Heart right ventricle (tissue), 16 donors: ENCODE measurements around the gene DCAF4. TPM values are rescaled to one million over a fixed set of nuclear protein-coding genes. Genes with fewer than 3 reads are reported as not detected.
A peak's percentile ranks its signal among the peaks of the same experiment; 100 is the strongest.

Source experiments
- ATAC-seq, 8 donors: fragments of 200-7000 bp; cut with Tn5 transposase; one replicate each; pipeline ENCODE4 v1.9.1; 2020; ENCODE audit warnings: mild to moderate bottlenecking in 8 of 8, moderate library complexity in 8 of 8, moderate number of reproducible peaks in 1 of 8
- DNase-seq, 2 donors: peaks; one replicate each; pipeline ENCODE4 v3.0.0-alpha.2; 2020
- H3K27ac ChIP-seq, 10 donors: fragments of 200-600 bp; sonication (generic) in 2 of 10; one replicate each; pipeline versions ENCODE4 v1.5.0 to v1.8.0; 2020 to 2022; ENCODE audit warnings: mild to moderate bottlenecking in 3 of 10
- H3K27me3 ChIP-seq, 7 donors: fragments of 200-600 bp; one replicate each; pipeline ENCODE4 v1.8.0; 2021 to 2022; ENCODE audit warnings: mild to moderate bottlenecking in 2 of 7
- H3K36me3 ChIP-seq, 9 donors: fragments of 200-600 bp; sonication (generic) in 1 of 9; one replicate each; pipeline versions ENCODE4 v1.5.0 to v1.8.0; 2020 to 2022; ENCODE audit warnings: mild to moderate bottlenecking in 2 of 9
- H3K4me1 ChIP-seq, 9 donors: fragments of 200-600 bp; sonication (generic) in 1 of 9; one replicate each; pipeline versions ENCODE4 v1.5.0 to v1.8.0; 2020 to 2022; ENCODE audit warnings: mild to moderate bottlenecking in 4 of 9
- H3K4me3 ChIP-seq, 10 donors: fragments of 200-600 bp; sonication (generic) in 2 of 10; one replicate each; pipeline versions ENCODE4 v1.5.0 to v1.8.0; 2020 to 2022; ENCODE audit warnings: mild to moderate bottlenecking in 7 of 10, moderate library complexity in 2 of 10
- H3K9me3 ChIP-seq, 11 donors: fragments of 200-600 bp in 10 of 11; sonication (generic) in 2 of 11; one replicate each; pipeline versions ENCODE4 v1.5.0 to v1.8.0; 2013 to 2022; ENCODE audit warnings: mild to moderate bottlenecking in 2 of 11, control low read depth in 1 of 11, moderate library complexity in 1 of 11
- CTCF ChIP-seq, 9 donors: fragments of 200-600 bp; sonication (generic) in 2 of 9; IDR thresholded peaks; one replicate each; pipeline versions ENCODE4 v1.5.0 to v1.8.0; 2021 to 2022; ENCODE audit warnings: antibody characterized with exemption in 9 of 9, mild to moderate bottlenecking in 5 of 9, moderate library complexity in 1 of 9
- WGBS, 2 donors: extraction: QIAGEN DNeasy Blood & Tissue Kit; methylation state at CpG; one replicate each; pipeline ENCODE4 v1.1.7; 2013; ENCODE audit warnings: inconsistent platforms in 1 of 2; 5-methylcytosine and 5-hydroxymethylcytosine counted together
- intact Hi-C, 10 donors: fragments of 100-400 bp; cut with DNase I; formaldehyde crosslinking; loops; one replicate each; pipeline versions ENCODE4 v1.11.1 to v1.14.2; 2022
- polyA plus RNA-seq, 2 donors: library from polyadenylated mRNA; stranded (reverse); fragments of 200-250 nt; gene quantifications; one replicate each; pipeline ENCODE4 v1.2.3, GENCODE V29; 2013
- total RNA-seq, 10 donors: library from RNA; stranded (reverse); fragmentation: NEBNext Ultra II Directional in 3 of 10; extraction: Animal tissue kit (Norgen Biotek cat#: 25700) in 3 of 10; gene quantifications; one replicate each; pipeline versions ENCODE4 v1.2.1 to v1.2.4, GENCODE V29; 2021 to 2023
- donor health status: Arrhythmogenic right ventricular cardiomyopathy.
- donor health status: ischemic (EF 13 %, LVEDD 7.1; RV severe dilation, severe dysfunction).
- donor health status: healthy with polysubstance abuse.
- donor health status: DM: no; HTN: yes; CAD: no.
- donor health status: DM: no; HTN: no; CAD: no.
- donor health status: ischemic (EF 25% LVEDD 6.9; RV normal size, moderate dysfunction).
- donor health status: ischemic (EF 25% LVEDD 5.7; RV mildly dilated, moderate dysfunction).
- donor health status: healthy.
- donor health status: DM: yes; HTN: yes; CAD: no.
- donor health status: Ischemic cardiomyopathy.
- donor health status: ischemic (EF 35%, LVEDD 5.7; RV mildly dilated, moderate dysfunction).
- donor health status: nonischemic (EF 11% LVEDD 7.7; RV severe dilation, severe dysfunction).
- donor health status: DM: yes; HTN: yes; CAD: no.
- donor health status: PGD.
- donor health status: ischemic (EF 29% LVEDD 5.4; RV normal size, mild dysfunction).
- donor health status: nonischemic (EF 23%, LVEDD 6.1; RV moderate dilation, normal function).

The DCAF4 gene
- total and polyA plus RNA-seq, 12 donors: 2.2 to 8.9 (median 6.4) TPM

DNA sequence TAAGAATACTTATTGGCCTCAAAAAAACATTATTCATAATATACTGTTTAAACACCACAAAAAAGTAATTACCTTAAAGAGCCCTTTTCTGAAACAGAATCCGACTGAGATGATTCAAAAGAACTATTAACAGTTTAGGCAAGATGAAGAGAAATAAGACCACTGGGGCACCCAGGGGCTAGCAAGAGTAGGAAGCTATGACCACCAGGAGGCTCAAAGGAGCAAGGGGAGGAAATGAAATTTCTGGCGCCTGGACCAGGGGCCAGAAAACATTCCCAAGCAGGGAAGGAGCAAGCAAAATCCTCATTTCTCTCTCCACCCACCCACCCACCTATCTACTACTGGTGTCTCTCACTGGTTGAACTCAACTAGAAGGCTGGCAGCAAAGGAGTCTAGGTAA lies 6.3 kb upstream of the DCAF4 start:
- H3K9me3 ChIP-seq: no peaks in the 10 kb centered on the region
- H3K27ac ChIP-seq: no peak overlapping the region
- peaks cover 0 to 6% (median 0%) of the 10 kb centered on the region in 9 donors for H3K4me1 ChIP-seq
- no peaks in the 10 kb centered on the region for H3K36me3 ChIP-seq
- WGBS, 2 donors: 84 to 86% methylated on average over 2 of the region's 2 CpGs
- intact Hi-C loops: no loop called here
- TF ChIP-seq CTCF (IDR thresholded peaks at IDR 0.05): no peak
- DNase-seq (no peak), ATAC-seq (no peak)
- no peak overlapping the region for H3K4me3 ChIP-seq
- peaks cover 0 to 23% (median 0%) of the 10 kb centered on the region in 7 donors for H3K27me3 ChIP-seq

DNA sequence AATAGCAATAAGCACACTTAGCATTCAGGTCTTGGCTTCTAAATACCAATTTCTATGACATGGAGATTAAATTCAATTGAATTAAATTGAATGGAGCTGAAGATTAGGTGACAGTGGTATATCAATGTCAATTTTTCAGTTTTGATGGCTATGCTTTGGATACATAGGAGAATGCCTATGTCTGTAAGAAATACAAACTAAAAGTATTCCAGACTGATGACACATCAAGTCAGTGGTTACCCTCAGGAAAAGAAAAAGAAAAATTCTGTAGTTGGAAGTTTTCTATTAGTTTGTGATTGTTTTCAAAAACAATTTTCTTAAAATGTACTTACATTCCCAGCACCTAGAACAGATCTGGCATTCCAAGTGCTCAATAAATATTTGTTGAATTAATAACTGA lies 4.9 kb upstream of the DCAF4 start:
- no peak for TF ChIP-seq CTCF (IDR thresholded peaks at IDR 0.05)
- intact Hi-C loops: no loop called here
- no peak overlapping the region for H3K27ac ChIP-seq

DNA sequence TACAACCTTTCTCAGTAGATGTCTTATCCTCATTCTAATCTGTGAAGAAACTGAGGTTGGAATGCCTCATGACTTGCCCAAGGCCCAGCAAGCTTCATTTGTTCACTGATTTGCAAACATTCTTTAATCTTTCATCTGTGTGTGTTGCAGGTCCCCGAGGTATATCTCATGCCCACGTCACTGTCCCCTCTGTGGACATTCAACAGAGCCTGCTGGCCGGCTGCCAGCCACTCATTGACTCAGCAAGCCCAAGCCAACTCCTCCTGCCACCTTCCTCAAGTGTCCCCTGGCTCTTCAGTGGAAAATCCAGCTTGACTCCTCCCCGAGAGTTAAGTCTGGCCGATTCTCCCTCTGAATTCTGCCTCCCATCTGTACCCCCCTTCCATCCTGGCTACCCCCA lies 1.9 kb upstream of the DCAF4 start:
- Histone ChIP-seq H3K27me3 (peaks cover 0 to 10% (median 0%) of the 10 kb centered on the region in 7 donors), H3K9me3 (no peaks in the 10 kb centered on the region), H3K36me3 (no peaks in the 10 kb centered on the region), H3K4me1 (peaks cover 0 to 23% (median 12%) of the 10 kb centered on the region in 9 donors), H3K27ac (no peak overlapping the region), H3K4me3 (no peak overlapping the region)
- TF ChIP-seq CTCF (IDR thresholded peaks at IDR 0.05): no peak
- DNase-seq: peak; percentile 41 to 70
- intact Hi-C loops: no loop called here
- 32 to 38% methylated on average over 5 of the region's 5 CpGs for WGBS, 2 donors
- ATAC-seq: peak in 2 of 8 donors; percentile 43 to 54

More for the DNA sequence above, 4.9 kb upstream of the DCAF4 start:
- Histone ChIP-seq H3K27me3 (peaks cover 0 to 23% (median 0%) of the 10 kb centered on the region in 7 donors), H3K9me3 (no peaks in the 10 kb centered on the region), H3K4me3 (no peak overlapping the region), H3K4me1 (peaks cover 0 to 10% (median 0%) of the 10 kb centered on the region in 9 donors), H3K36me3 (no peaks in the 10 kb centered on the region)
- DNase-seq (no peak), ATAC-seq (no peak)

GRCh38 chr14:72925171-72925759 lies 999 bp upstream of the DCAF4 start:
- no peaks in the 10 kb centered on the region for H3K36me3 ChIP-seq
- DNase-seq (no peak), ATAC-seq (no peak)
- H3K9me3 ChIP-seq: no peaks in the 10 kb centered on the region
- TF ChIP-seq CTCF (IDR thresholded peaks at IDR 0.05): no peak
- peaks cover 0 to 23% (median 12%) of the 10 kb centered on the region in 9 donors for H3K4me1 ChIP-seq
- 88 to 91% methylated on average over 21 to 22 of the region's 22 CpGs for WGBS, 2 donors
- intact Hi-C loops: no loop called here
- peak overlapping the region in 5 of 10 donors; percentile 74 to 84 (median 80) for H3K4me3 ChIP-seq
- H3K27me3 ChIP-seq: peaks cover 0 to 6% (median 0%) of the 10 kb centered on the region in 7 donors
- H3K27ac ChIP-seq: peak overlapping the region in 2 of 10 donors; percentile 48 to 69
